Eye (tissue), 1 donor: ENCODE data around the gene REPS2.
A peak's percentile ranks its signal among the peaks of the same experiment; 100 is the strongest.
"Not testable (repeated sequence)": the region's sequence is repeated elsewhere in the genome, so short reads cannot be mapped to it uniquely, and the experiment has no call there.

ENCODE experiments used
- DNase-seq: peaks from one replicate; pipeline ENCODE4 v3.0.0-alpha.2; 2015

Gene REPS2

DNA sequence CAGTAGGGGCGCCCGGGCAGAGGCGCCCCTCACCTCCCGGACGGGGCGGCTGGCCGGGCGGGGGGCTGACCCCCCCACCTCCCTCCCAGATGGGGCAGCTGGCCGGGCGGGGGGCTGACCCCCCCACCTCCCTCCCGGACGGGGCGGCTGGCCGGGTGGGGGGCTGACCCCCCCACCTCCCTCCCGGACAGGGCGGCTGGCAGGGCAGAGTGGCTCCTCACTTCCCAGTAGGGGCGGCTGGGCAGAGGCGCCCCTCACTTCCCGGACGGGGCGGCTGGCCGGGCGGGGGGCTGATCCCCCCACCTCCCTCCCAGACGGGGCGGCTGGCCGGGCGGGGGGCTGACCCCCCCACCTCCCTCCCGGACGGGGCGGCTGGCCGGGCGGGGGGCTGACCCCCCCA lies 18.5 kb downstream of the REPS2 start:
- DNase-seq: not testable (repeated sequence)

GRCh38 chrX:16966752-16967448 lies 20.4 kb downstream of the REPS2 start:
- no peak for DNase-seq

DNA sequence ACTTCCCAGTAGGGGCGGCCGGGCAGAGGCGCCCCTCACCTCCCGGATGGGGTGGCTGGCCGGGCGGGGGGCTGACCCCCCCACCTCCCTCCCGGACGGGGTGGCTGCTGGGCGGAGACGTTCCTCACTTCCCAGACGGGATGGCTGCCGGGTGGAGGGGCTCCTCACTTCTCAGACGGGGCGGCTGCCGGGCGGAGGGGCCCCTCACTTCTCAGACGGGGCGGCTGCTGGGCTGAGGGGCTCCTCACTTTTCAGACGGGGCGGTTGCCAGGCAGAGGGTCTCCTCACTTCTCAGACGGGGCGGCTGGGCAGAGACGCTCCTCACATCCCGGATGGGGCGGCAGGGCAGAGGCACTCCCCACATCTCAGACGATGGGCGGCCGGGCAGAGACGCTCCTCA lies 22.3 kb downstream of the REPS2 start:
- DNase-seq: not testable (repeated sequence)

- DNase-seq: no peak
Measured at GRCh38 chrX:16970977-16971376, 24.5 kb downstream of the REPS2 start.

DNA sequence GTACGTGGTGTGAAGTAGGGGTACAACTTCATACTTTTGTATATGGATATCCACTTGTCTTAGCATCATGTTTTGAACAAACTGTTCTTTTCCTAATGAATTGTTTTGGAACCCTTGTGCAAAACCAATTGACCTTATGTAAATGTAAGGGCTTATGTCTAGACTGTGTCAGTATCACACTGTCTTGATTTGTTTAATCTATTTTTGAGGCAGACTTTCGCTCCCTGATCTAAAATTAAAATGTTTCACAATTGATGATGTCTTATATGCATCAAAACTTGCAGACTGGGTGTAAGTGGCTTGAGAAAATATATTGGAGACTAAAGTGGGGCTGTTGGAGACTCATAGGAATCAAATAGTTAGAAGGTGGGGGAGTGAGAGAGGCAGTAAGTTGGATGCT lies 25.2 kb downstream of the REPS2 start:
- no peak for DNase-seq

DNA sequence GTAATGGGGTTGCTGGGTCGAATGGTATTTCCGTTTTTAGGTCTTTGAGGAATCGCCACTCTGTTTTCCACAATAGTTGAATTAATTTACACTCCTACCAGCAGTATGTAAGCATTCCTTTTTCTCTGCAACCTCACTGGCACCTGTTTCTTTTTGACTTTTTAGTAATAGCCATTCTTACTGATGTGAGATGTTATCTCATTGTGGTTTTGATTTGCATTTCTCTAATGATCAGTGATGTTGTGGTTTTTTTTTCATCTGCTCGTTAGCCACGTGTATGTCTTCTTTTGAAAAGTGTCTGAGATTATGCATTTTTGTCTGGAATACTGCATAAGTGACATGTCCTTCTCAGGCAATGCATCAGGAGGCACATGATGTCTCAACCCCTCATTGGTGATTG lies 28.8 kb downstream of the REPS2 start:
- no peak for DNase-seq

DNA sequence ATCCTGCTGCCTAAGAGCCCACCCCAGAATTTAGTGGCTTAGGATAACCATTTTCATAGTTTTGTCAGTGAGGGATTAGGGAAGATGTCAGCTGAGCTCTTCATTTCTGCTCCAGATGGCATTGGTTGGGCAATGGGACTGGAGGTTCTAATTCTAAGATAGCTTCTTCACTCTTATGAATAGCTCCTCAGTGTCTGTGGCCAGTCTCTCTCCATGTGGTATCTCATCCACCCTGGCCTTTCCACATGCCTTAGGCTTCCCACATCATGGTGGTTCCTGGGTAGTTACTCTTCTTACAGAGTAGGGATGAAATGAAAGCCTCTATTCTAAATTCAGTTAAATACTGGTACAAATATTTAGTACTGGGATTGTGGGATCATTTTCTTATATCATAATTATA lies 31.3 kb downstream of the REPS2 start:
- DNase-seq: no peak

DNA sequence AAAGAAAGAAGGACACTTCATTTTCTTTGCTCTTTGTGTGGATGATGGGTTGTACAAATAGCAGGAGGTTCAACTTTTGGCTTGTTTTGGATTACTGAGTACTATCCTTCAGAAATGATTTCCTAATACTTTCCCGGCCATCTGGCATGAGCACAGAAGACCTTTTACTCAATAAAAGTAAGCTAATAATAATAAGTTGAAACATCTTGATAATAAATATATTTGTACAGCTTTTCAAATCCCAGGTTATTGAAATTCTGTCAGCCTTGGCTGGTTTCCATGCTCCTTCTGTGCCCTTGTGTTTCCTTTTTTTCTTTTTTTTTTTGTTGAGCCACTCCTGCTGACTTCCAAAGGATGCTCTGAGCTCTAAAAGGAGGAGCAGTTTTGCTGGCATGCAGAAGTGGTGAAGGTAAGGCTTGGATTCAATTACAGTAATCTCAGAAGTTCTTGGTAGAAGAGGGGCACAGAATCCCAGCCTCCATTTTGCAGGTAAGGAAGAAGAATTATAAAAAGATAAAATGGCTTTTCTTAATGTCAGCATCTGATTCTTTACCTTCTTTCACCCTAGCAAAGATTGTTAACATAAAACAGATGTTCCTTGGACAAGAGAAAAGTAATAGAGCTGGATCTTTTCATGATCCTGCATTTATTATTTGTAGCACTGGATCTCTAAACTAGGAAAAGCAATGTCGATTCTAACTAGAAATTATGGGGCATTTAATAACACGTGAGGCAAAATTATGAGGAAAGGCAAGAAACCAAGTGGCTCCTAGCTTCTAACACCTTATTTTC lies 31.9 kb downstream of the REPS2 start:
- DNase-seq: peak; percentile 36

DNA sequence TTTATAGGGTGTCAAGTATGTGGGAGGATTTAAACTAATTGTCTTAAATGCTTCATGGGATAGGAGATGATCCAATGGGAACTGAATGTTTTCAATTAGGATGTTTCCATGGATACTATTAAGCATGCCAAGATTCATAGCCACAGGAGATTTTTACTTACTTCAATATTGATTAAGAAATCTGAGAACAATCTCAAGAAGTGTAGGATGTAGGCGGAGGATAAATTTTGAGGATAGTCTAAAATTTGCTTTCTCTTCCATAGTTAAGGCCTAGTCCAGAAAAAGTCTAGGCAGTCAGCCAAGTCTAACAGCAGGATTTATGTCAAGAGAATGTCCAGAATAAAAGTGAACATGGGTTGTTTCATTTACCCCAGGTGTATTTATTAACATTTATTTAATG lies 32.8 kb downstream of the REPS2 start:
- peak; percentile 31 for DNase-seq

GRCh38 chrX:16981209-16981608 lies 34.8 kb downstream of the REPS2 start:
- no peak for DNase-seq

- DNase-seq: no peak
Measured at GRCh38 chrX:16981980-16982379, 35.5 kb downstream of the REPS2 start.

GRCh38 chrX:16983051-16983450 lies 36.6 kb downstream of the REPS2 start:
- no peak for DNase-seq

- DNase-seq: no peak
Measured at GRCh38 chrX:16985286-16985685, 38.8 kb downstream of the REPS2 start.

DNA sequence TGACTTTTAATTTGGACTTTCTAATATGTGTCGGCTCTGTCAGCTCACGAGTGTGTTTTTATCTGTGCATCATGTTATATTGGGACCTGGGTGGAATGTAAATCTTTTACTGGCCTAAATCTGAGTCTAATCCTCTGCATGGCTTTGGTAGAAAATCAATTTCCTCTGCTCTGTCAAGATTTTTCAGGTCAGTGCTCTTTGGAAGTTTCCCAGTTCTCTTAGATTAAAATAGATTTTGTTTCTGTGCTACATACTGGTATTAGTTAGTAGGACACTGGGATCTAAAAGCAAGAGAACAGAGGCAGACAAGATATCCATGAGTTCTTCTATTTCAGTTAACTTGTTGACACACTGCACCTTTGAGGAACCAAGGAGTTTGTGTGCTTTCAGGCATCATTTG lies 39.7 kb downstream of the REPS2 start:
- DNase-seq: no peak

GRCh38 chrX:16989750-16990149 lies 43.3 kb downstream of the REPS2 start:
- DNase-seq: no peak

- no peak for DNase-seq
Measured at GRCh38 chrX:16990839-16991238, 44.4 kb downstream of the REPS2 start.

GRCh38 chrX:16992445-16992844 lies 46.0 kb downstream of the REPS2 start:
- DNase-seq: no peak

DNA sequence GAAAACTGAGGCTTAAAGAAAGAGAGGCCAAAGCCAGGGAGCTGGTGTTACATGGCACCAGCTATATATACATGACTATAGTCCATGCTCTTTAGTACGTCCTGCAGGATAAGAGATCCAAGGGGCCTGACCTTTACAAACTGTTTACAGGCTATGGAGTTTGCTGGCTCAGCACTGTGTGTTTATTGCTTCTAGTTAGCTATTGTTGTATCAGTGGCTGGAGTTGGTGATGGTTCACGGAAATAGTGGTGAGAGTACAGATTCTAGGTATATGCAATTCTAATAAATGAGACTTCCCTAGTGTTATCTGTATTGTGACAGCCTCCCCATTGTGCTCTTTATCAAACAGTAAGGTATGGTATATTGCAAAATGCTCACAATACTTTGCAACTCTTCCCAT lies 46.5 kb downstream of the REPS2 start:
- no peak for DNase-seq

GRCh38 chrX:16993791-16994318 lies 47.4 kb downstream of the REPS2 start:
- no peak for DNase-seq

DNA sequence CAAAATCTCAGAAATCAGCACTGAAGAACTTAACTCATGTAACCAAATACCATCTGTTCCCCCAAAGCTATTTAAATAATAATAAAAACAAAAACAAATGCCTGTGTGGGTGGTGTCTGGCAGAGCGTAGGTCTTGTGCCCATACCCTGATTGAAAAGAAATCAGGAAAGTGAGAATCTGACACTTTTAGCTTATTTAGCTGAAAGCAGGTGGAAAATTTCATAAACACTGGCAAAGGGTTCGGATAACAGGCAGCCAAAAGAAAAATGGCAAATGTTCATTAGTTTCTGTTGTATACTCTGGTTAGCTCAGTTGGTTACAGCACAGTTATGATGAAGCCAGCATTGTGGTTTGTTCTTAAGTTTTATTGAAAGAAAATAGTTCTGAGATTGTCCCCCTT lies 48.3 kb downstream of the REPS2 start:
- no peak for DNase-seq

DNA sequence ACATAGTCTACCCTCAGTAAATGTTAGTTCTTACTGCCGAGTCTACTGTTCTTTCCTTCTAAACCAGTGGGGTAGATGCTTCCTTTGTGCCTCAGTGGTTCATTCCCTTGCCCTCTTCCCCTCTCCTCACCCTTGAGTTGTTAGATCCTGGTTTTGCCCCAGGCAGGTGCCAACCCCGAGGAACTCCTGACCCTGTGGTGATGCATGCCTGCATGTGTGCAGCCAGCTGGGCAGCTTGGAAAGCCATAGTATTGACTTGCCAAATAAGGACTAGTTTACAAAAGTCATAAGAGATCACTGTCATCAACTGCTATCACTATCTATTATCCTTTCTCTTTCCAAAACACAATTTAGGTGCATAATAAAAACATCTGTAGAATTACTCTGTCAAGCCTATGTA lies 50.9 kb downstream of the REPS2 start:
- DNase-seq: no peak

DNA sequence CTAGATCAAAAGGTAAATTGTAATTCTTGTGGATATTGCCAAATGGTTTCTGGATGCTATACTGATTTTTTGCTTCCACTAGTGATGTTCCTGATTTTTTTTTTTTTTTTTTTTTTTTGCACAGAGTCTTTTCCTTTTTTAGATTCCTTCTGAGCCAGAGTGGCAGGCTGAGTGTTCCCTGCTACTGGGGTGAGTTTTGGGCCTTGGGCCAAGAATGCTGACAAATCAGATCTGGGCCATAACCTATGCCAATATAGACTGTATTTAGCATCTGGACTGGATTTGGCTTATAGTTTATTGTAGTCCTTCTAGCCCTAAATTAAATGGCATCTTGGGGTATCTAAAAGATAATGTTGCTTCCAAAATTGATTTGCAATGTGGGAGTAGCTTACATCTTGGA lies 52.8 kb downstream of the REPS2 start:
- no peak for DNase-seq

GRCh38 chrX:17000751-17001150 lies 54.3 kb downstream of the REPS2 start:
- DNase-seq: no peak

- no peak for DNase-seq
Measured at GRCh38 chrX:17005712-17006368, 59.4 kb downstream of the REPS2 start.
